ENCODE results near the gene DYRK4.

DYRK4 gene

GRCh38 chr12:4564818-4565217 is 2.8 kb downstream of the DYRK4 start:
- DNase-seq = no peak

DNA sequence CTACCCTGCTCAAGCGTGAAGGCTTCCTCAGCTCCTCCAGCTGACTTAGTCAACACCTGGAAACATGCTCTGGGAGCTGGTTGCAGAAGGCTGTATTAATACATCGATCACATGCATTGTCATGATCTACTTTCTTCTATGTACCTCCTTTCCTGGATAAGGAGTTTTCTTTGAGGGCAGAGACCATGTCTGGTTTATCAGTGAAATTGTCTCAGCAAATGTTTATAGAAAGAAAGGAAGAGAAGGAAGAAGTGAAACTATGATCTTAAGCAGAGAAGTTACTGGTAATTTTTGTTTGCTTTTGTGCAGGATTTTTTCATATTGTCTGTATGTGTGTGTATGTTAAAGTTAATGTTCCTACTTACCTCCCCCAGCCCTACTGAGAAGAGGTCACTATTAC is 4.5 kb downstream of the DYRK4 start:
- DNase-seq = no peak

DNA sequence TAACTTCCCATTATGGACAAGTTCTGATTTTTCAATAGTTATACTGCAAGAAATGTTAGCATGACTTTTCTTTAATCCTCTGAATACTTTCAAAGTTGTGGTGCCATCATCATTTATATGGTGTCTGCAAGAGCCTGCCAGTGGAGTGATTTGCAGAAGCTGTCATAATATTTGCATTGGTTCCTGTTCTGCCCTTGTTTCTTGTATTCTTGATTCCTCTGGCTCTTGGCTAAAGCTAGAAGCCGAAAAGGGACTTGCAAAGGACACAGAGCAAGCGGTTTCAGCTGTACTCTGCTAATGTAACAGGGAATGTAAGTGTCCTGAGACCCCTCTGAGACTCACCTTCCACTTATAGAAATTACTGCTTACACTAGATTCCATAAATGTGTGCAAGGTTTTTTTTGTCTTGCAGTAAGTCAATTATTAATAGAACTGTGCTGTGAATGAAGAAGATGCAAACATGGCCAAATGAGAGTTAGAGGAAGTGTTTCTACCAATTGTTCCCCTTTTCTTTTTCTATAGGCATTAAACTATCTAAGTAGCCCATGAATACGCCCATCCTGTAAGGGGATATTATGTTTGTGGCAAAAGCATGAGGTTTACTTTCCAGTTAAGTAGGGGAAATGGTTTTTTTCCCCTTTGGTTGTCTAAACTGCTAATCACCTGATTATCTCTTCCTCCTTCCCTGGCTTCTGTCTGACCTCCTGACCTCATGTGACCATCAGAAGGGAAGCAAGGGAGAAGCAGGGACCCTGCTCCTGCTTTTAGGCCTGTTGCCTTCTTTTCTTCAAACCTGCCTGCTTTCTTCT is 5.3 kb downstream of the DYRK4 start:
- no peak for DNase-seq

DNA sequence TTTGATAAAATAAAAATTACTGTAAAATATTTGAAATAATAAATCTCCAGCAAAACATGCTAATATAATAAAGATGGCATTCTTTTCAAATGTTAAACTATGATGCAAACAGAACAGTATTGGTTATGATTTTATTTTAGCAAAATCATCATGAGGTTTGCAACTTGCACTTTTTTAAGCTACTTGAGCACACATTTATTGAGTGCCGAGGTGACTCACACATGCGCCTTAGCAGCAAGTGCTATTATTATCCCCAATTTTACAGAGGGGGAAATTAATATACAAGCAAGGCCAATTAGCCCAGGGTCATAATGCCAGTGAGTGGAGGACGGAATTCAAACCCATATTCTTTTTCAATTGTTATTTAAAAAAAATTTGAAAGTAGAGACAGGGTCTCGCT is 7.3 kb downstream of the DYRK4 start:
- DNase-seq = no peak

DNA sequence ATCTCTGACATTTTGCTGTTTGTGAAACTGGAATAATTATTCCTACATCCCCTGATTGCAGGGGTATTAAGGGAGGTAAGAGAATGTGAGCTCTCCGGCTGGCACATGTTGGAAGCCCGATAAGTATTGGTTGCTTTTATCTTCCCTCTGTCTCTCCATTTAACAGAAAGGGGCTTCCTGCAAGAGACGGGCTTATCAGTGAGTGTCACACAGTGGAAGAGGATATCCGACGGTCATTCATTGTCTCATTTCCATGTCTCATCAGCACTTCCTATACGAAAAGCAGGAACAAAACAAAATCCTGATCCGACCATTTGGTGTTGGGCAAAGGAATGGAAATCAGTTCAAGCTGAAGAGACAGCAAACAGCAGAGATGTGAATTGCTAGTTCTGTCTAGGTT is 10.7 kb downstream of the DYRK4 start:
- no peak for DNase-seq

DNA sequence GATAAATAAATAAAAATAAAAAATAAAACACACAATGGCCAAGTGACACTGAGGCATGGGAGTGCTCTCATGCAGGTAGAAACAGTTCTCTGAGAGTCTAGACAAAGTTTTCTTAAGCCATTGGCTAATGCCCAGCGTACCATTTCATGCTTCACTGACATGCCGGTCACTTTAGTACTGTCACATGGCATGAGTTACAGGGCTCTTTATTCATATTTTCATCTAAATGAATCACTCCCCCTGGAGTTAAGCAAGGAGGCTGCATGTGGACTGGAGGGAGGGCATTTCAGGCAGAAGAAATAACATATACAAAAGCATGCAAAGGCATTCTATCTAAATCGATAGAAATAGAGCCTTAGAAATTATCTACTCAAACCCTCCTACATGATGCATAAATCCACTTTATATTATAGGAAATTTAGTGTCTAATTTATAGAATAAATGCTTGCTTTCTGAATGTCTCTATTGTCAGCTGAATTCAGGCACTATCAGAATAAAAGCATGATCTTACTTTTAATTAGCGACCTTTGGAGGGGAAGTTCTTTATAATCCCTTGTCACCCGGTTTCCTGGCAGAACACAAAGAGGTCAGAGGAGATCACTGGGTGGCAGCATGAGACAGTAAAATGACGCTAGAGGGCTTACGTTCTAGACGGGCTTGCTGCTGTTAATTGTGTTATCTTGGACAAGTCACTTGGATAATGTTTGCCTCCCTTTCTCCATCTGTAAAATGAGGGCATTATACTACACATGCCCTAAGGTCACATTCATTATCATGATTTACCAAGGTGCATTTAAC is 17.5 kb downstream of the DYRK4 start:
- DNase-seq = peak; percentile 14

DNA sequence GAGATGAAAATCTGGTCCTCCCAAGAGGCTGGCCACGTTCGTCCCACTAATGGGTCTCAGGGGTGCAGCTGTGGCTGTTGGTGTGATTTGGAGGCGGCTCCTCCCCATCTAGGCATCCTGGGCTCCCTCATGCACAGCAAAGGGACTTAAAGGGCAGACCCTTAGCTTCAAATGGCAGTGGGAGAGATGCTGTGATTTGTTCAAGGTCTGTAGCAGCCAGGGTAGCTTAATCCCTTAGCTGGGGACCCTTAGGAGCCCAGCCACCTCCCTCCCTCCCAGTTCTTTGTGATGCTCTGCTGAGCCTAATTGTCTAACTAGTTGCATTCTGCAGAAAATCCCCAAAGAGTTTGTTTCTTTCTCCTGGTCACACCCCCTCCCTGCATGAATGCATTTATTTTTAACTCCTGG is 18.3 kb downstream of the DYRK4 start:
- no peak for DNase-seq

DNA sequence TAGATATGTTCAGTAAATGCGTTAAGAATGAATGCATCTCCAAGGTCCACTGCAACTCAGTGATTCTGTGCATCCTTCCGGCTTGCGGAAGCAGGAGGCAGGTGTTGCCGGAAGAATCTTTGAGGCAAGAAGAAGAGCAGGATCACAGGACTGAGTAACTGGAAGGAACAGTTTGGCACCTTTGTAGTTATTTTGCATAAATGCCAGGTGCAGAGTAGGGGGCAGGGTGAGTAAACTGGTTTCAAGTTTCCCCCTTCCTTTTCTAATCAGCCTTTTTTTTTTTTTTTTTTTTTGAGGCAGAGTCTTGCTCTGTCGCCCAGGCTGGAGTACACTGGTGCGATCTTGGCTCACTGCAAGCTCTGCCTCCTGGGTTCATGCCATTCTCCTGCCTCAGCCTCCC is 22.3 kb downstream of the DYRK4 start:
- no peak for DNase-seq

- no peak for DNase-seq
These were observed 22.9 kb downstream of the DYRK4 start for GRCh38 chr12:4584896-4585295.

DNA sequence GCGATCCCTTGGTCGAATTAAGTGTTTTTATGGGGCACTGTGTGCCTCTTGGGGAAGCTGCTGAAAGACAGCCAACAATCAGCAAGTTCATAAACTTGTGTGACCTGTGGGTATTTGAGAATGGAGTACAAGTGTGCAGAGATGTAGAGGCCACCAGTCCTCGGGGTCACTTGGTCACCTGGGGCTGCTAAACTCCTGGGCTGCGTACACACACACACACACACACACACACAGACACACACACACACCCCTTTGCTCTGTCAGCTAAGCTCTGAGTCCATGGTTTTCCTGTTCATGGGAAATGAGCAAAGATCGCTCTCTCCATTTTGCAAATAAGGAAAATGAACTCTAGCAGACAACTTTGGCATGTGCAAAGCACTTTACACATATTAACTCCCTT is 24.5 kb downstream of the DYRK4 start:
- DNase-seq = no peak

DNA sequence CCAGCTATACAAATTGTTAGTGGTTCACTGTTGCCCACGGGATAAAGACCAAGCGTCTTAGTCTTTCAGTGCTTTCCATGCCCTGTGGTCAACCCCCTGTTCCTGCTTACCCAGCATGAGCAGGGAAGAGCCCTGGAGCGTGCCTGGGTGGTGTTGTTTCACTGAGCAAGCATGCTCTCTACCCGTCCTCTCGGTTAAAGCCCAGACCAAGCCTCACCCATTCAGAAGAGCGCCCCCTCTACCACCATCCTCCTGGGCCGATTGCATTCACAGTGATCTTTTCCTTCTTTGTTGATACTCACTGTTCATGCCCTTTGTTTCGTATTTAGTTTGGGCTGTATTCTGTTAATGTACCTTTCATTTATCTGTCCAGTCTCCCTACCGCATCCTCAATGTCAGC is 25.1 kb downstream of the DYRK4 start:
- DNase-seq = no peak

DNA sequence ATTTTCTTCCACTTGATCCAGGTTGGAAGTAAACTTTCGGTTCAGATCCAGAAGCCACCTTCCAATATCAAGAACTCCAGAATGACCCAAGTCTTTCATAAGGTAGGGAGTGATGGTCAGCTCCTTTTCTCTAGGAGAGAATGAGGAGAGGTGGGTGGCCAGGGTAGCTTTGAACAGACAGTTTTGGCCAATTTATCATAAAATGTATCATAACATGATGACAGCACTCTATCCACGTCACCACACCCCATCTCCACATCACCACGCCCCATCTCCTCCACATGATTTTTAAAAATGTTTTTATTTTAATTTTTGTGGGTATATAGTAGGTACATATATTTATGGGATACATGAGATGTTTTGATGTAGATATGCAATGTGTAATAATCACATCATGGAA is 26.9 kb downstream of the DYRK4 start:
- no peak for DNase-seq

DNA sequence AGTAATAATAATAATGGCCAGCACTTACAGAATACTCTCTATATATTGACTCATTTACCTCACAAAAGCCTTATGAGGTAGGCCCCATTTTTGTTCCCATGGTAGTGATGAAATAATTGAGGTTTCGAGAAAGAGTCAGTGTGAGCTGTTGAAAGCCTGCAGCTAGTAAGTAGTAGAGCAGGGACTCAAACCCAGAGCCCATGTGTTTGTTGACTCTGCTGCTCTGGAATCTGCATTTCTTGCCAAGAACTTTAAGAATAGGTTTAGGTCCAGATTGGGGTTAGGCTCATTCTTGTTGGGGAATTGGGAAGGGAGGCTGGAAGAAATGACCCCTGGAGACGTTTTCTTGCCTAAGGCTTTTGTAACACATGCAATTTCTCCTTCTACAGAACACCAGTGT is 27.9 kb downstream of the DYRK4 start:
- no peak for DNase-seq

DNA sequence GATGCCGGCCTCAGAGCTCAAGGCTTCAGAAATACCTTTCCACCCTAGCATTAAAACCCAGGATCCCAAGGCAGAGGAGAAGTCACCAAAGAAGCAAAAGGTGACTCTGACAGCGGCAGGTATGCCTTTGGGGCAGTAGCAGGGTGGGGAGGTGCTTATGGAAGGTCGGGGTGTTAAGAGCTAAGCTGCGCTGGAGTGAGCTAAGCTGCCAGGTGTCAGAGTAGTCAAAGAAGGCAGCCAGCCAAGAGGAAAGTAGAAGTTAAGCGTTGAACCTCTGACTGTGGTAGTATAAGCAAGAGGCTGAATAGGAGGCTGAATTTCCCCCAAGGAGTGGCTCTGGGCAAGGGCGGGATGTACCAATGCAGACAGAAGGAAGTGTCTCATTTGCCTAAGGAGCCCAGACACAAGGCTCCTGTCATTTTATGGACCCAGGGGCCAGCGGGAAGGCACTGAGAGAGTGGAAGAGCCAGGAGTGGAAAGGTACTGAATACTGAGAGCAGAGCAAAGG is 29.2 kb downstream of the DYRK4 start:
- DNase-seq = no peak

- no peak for DNase-seq
These were observed 33.9 kb downstream of the DYRK4 start for GRCh38 chr12:4595881-4596280.

DNA sequence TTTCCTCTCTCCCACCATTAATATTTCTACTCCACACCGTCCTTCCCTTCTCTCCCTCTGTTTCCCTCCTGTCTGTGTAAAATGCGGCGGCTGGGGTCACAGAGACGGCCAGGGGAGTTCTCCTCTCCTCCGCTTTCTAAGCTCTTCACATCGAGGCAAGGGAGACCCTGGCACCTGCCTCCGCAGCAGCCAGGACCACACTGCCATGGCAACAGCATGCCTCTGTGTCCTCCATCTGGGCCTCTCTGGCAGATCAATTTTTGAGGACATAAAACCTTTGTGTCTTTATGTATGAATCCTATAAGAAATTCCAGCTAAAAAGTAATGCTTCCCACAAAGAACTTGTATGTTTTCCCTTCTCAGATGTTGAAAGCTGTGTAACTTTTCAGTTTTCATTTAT is 41.4 kb downstream of the DYRK4 start:
- DNase-seq = no peak

- no peak for DNase-seq
These were observed 41.9 kb downstream of the DYRK4 start for GRCh38 chr12:4603946-4604345.

- DNase-seq = peak; percentile 31
These were observed 42.7 kb downstream of the DYRK4 start for GRCh38 chr12:4604684-4605193.

- no peak for DNase-seq
These were observed 45.0 kb downstream of the DYRK4 start for GRCh38 chr12:4607056-4607455.

- no peak for DNase-seq
These were observed 47.1 kb downstream of the DYRK4 start for GRCh38 chr12:4609071-4609470.

GRCh38 chr12:4610481-4610880 is 48.5 kb downstream of the DYRK4 start:
- DNase-seq = no peak

DNA sequence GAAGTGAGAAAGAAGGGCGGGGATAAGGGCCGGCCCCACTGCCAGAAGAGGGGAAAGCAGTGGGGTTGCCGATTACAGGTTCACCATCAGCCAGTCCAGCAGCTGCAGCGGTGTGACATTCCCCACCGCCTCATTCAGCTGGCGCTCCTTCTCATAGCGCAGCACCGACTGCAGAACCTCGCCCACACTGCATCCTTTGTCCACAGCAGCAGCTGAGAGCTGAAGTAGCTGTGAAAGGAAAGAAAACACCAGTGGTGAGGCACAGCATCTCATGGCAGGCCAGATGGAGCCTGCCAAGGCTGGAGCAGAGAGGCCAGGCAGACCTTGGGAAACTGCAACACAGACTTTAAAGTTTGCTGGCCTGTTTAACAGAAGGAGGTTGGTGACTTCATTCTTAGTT is 53.7 kb downstream of the DYRK4 start:
- DNase-seq = no peak

- DNase-seq = no peak
These were observed 59.5 kb downstream of the DYRK4 start for GRCh38 chr12:4621511-4621910.

DNA sequence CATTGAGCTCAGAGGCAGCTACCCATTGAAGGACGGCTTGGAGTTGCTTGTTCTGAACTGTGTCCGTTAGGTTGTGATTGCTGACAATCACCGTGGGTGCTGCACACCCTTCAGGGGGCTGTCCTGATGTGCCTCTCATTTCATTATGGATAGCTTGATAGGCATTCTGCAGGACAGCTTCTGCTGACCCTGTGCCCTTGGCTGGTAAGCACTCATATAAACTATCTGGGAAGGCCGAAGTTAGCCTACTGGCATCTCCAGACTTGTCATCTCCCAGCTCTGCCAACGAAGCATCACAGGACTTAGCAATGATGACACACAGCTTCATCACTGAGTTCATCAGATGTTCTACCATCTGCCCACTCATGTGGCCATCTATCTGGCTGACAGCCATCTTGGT is 64.5 kb downstream of the DYRK4 start:
- DNase-seq = no peak

Data from NCI-H2227 treated with DMSO at 0.1 percent for 48 hours (cell line).